Lower lobe of right lung (tissue), 2 donors: ENCODE results near the gene MACROD2. TPM values are rescaled to one million over a fixed set of nuclear protein-coding genes. Genes with fewer than 3 reads are reported as not detected.

Source experiments
- ATAC-seq, 2 donors: fragments of 200-7000 bp; cut with Tn5 transposase; one replicate each; pipeline ENCODE4 v1.9.1; 2020 to 2022; ENCODE audit warnings: mild to moderate bottlenecking in 2 of 2, moderate library complexity in 2 of 2
- DNase-seq: peaks from one replicate; pipeline ENCODE4 v3.0.0-alpha.2; 2020
- H3K27ac ChIP-seq: fragments of 200-600 bp; one replicate; pipeline ENCODE4 v1.8.0; 2022
- H3K27me3 ChIP-seq: fragments of 200-600 bp; one replicate; pipeline ENCODE4 v1.8.0; 2022; ENCODE audit warnings: low read depth
- H3K36me3 ChIP-seq: fragments of 200-600 bp; one replicate; pipeline ENCODE4 v1.8.0; 2022; ENCODE audit warnings: mild to moderate bottlenecking
- H3K4me1 ChIP-seq: fragments of 200-600 bp; one replicate; pipeline ENCODE4 v1.8.0; 2022
- H3K4me3 ChIP-seq: fragments of 200-600 bp; one replicate; pipeline ENCODE4 v1.8.0; 2022; ENCODE audit warnings: mild to moderate bottlenecking
- H3K9me3 ChIP-seq: fragments of 200-600 bp; one replicate; pipeline ENCODE4 v1.8.0; 2022
- intact Hi-C: fragments of 100-400 bp; cut with DNase I; formaldehyde crosslinking; loops from one replicate; pipeline ENCODE4 v1.11.0; 2022
- total RNA-seq: library from RNA; stranded (reverse); fragmentation: NEBNext Ultra II Directional; extraction: Animal tissue kit (Norgen Biotek cat#: 25700); gene quantifications from one replicate; pipeline ENCODE4 v1.2.1, GENCODE V29; 2021
- TF ChIP-seq, protein P1 (sequence below): fragments of 200-600 bp; IDR thresholded peaks from one replicate; pipeline ENCODE4 v1.8.0; 2022; ENCODE audit warnings: antibody characterized with exemption, mild to moderate bottlenecking
- donor health status: DM: no; HTN: yes; CAD: no; lungs with severe emphysema.

Gene MACROD2
- total RNA-seq, 1 donor from 2014 or later = 73.0 TPM

DNA sequence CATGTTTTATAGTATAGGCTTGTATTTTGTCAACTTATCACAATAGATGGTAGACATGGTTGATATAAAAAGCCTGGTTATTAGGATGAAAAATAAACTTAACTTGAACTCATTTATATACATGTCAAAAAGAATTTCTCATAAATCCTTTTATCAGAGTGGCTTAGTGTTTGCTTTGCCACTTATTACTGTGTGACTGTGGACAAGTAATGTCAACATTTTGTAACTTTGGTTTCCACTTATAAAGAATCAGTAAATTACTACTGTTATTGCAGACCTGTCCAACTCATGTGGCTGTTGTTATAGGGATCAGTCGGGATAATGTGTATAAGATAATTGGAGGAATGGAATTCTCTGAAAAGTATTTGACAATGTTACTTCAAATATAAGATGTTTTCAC is 1236.9 kb downstream of the MACROD2 start:
- intact Hi-C loops = no loop called here
- Histone ChIP-seq H3K4me1 (no peaks in the 10 kb centered on the region), H3K27ac (no peak overlapping the region), H3K36me3 (no peaks in the 10 kb centered on the region), H3K4me3 (no peak overlapping the region), H3K27me3 (no peaks in the 10 kb centered on the region), H3K9me3 (no peaks in the 10 kb centered on the region)
- no peak for DNase-seq
- peak; percentile 52 to 90 for ATAC-seq
- TF ChIP-seq, protein P1, sequence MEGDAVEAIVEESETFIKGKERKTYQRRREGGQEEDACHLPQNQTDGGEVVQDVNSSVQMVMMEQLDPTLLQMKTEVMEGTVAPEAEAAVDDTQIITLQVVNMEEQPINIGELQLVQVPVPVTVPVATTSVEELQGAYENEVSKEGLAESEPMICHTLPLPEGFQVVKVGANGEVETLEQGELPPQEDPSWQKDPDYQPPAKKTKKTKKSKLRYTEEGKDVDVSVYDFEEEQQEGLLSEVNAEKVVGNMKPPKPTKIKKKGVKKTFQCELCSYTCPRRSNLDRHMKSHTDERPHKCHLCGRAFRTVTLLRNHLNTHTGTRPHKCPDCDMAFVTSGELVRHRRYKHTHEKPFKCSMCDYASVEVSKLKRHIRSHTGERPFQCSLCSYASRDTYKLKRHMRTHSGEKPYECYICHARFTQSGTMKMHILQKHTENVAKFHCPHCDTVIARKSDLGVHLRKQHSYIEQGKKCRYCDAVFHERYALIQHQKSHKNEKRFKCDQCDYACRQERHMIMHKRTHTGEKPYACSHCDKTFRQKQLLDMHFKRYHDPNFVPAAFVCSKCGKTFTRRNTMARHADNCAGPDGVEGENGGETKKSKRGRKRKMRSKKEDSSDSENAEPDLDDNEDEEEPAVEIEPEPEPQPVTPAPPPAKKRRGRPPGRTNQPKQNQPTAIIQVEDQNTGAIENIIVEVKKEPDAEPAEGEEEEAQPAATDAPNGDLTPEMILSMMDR = no peak

DNA sequence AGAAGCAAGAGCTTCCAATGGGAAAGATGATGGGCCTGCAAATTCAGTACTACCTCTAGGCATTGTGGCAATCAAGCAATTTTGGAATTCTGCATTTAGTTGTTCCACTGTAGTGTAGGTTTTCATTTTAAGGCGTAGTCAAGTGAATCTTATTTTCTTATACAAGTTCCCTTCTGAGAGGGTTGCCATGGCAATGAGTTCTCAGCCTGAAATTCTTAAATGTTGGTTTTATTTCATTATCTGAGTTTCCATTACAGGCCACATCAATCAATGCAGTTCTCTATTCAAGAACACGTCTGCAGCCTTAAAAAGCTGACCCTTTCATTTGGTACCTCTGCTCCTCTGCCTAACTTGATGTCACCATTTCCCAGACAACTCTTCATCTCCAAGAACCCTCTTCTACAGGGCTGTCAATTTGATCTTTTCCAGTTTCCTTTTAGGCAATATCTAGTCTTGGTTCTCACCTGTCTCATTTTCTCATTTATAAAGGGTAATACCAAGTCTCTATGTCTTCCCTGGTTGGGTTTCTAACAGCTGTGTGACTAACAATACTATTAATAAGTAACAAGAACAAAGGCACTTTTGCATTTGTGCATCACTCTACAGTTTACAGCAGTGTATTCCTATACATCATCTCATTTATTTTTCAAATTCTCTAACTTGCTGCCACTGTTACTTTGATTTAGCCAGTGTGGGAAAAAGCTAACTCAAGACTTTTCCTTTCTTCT is 1240.3 kb downstream of the MACROD2 start:
- DNase-seq (no peak), ATAC-seq (no peak)
- intact Hi-C loops = no loop called here
- Histone ChIP-seq H3K27ac (no peak overlapping the region), H3K36me3 (no peaks in the 10 kb centered on the region), H3K9me3 (no peaks in the 10 kb centered on the region), H3K4me3 (no peak overlapping the region), H3K27me3 (no peaks in the 10 kb centered on the region), H3K4me1 (no peaks in the 10 kb centered on the region)
- TF ChIP-seq, protein P1 = no peak

DNA sequence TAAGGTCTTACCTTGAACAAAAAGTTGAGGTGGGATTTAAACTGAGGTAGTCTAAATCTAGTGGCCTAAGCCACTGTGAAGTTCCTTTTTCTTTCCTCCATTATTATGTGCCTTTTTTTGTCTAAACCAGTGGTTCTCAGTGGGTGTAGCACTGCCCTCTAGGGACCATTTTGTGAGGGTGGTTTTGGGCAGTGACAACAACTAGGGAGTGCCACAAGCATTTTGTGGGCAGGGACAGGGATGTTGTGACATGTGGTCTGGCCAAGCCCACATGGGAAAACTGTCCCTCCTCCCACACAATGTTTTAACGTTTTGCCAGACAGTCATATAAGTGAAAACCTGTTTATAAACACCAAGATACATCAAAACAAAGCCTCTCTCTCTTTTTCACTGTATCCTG is 1241.5 kb downstream of the MACROD2 start:
- ATAC-seq (peak; percentile 71), DNase-seq (no peak)
- no peaks in the 10 kb centered on the region for H3K36me3 ChIP-seq
- H3K4me3 ChIP-seq = no peak overlapping the region
- H3K27ac ChIP-seq = no peak overlapping the region
- intact Hi-C loops = no loop called here
- TF ChIP-seq, protein P1 = peak; percentile 25
- H3K9me3 ChIP-seq = no peaks in the 10 kb centered on the region
- H3K4me1 ChIP-seq = no peaks in the 10 kb centered on the region
- H3K27me3 ChIP-seq = no peaks in the 10 kb centered on the region

DNA sequence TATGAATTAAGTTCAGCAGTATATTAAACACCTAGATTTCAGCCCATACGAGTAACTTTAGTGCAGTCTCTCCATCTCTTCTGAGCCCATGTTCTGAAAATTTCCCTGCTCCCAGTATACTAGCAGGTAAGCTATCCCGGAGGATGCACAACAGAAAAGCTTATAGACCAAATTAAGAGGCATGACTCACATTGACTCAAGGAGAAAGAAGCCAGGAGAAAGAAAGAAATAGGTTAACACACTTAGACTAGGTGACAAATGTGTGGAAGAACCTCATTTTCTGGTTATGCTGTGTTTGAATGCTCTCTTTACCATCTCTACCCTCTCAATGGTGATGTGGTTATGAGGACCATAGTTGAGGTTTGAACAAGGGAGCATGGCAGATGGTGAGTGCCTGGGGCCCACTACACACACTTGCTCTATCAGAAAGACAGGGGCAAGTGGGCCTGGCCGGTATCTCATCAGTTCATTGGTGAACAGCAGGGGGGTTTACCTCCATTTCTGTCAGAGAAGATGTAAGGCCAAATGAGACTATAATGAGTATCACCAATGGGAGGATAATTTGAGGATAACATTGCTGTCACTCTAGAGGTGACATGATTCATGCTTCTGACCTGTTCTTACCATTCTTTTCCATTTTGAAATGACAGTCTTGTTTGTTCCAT is 1244.4 kb downstream of the MACROD2 start:
- Histone ChIP-seq H3K27me3 (no peaks in the 10 kb centered on the region), H3K9me3 (no peaks in the 10 kb centered on the region), H3K27ac (no peak overlapping the region), H3K36me3 (no peaks in the 10 kb centered on the region), H3K4me1 (no peaks in the 10 kb centered on the region), H3K4me3 (no peak overlapping the region)
- DNase-seq = no peak
- intact Hi-C loops = no loop called here
- ATAC-seq = no peak
- TF ChIP-seq, protein P1 = no peak

DNA sequence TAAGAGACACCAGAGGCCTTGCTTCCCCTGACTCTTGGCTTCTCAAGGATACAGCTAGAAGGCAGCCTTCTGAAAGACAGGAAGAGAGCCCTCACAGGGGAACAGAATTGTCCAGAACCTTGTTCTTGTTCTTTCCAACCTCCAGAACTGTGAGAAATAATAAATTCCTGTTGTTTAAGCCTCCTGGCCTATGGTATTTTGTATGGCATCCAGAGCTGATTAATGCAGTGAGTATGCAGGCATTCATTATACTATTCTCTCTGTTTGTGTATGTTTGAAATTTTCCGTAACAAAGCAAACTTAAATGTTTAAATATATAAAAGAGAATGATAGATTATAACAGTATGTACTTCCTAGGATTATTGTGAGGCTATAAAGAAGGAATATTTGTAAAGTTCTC is 1245.5 kb downstream of the MACROD2 start:
- ATAC-seq (no peak), DNase-seq (no peak)
- no peaks in the 10 kb centered on the region for H3K27me3 ChIP-seq
- H3K36me3 ChIP-seq = no peaks in the 10 kb centered on the region
- H3K9me3 ChIP-seq = no peaks in the 10 kb centered on the region
- H3K4me3 ChIP-seq = no peak overlapping the region
- TF ChIP-seq, protein P1 = no peak
- no peaks in the 10 kb centered on the region for H3K4me1 ChIP-seq
- intact Hi-C loops = no loop called here
- no peak overlapping the region for H3K27ac ChIP-seq
